HG03066 (cell line): ENCODE results near the gene PRKCH.

Source experiments
- ATAC-seq: cut with Tn5 transposase; IDR thresholded peaks from one replicate; pipeline ENCODE4 v1.9.1; 2021; ENCODE audit warnings: low read depth; ENCODE audit not compliant: unreplicated experiment

PRKCH gene

DNA sequence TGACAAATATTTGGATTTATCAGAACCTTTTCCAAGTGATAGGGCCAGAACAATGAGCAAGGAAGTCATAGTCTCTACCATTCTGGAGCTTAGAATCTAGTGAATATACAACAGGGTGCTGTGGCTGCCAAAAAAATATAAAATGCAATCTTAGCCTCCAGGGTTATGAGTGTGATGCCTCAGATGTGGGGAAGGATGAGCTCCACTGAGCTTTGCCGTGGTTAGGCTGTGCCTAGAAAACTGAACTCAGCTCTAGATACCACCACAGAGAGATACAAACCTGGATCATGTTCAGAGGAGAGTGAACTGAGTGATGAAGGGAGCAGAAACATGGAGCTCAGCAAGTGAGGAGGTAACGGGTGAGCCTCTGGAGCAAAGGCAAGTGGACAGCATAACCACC lies 235.9 kb downstream of the PRKCH start:
- no peak for ATAC-seq

DNA sequence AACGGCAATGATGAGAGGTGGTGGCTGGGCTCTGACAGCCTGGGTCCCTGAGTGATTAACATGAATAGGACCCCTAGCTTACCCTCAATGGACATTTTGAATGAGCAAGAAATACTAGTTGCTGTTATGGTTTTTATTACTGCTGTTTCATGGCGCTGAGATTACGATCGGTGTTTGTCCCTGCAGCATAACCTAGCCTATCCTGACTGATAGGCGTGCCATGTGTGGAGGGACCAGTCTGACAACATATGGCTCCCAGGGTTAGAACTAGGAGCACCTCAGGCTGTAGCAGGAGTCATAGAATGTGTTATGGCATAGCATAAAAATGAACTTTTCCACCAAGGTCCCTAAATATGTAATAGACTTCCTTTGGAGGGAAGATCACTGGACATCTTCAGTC lies 236.5 kb downstream of the PRKCH start:
- ATAC-seq: no peak

DNA sequence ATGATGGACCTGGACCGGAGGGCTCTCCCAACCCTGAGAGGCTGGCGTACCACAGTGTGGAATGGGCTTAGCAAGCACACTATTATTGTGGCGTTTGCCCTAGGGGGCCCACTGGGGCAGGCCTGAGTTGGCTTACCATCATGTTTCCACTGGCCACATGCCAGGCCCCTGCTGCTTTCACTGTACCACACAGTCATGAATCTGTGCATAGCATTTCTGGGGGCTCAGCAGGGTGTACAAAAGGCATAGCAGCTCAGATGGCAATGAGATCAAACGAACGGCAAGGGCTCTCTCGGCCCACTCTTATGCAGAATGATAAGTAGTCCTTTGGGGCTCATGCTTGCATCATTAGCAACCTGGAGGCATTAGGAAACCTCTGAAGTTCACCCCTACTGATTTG lies 236.9 kb downstream of the PRKCH start:
- no peak for ATAC-seq

DNA sequence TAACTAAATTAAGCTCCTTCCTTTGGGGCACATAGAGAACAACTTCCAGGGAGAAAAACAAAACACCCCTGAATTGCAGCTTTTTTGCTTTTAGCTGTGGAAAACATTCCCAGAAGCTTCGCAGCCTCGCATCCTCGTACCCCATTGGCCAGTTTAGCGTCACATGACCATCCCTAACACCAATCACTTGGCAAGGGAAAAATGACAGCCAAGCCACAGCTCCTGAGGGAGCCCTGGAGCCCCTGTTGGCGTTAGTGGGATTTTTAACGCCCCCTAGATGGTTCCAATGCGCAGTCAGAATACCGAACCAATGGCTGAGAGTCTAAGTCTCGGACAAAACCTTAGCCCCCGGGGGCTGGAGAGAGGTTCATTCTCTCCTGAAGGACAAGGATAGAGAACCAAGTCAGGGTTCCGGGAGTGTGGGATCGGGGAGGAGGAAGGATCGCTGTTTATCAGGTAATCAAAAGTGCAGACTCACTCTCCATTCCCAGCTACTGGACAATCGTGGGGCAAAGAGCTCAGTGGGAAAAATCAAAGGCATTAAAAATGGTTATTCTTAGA lies 238.3 kb downstream of the PRKCH start:
- no peak for ATAC-seq

DNA sequence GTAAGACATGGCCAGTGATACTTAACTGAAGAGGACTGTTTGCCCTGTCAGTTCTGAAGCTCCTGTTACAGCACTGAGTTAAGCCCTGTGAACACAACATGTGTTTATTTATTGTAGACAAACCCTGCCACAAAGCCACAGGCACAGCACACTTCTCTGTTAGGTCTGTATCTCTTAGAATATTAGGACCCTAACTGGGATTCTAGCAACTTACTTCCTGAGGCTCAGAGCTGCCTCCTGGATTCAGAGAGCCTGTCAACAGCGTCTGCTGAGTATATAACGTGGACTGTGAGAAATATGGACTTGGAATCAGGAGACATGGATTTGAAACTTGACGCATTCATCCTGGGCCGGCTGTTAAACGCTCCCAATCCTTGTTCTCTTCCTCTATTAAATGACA lies 238.9 kb downstream of the PRKCH start:
- ATAC-seq: no peak

DNA sequence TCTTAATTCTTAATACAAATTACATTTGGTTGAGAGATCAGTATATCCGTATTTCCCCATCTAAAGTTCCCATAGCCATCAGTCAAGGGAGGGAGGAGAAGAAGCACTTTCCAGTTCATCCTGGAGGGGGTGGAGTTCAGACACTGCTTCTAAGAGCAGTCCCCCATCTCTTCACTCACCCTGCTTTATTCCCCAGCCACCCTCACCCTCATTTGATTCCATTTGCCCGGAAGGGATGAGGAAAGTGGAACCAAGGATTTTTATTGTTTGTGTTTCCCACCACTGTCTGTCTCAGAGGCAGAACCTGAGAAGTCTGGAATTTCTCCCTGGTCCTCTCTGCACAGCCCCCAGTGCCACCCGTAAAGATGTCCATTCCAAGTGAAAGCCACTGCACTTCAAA lies 239.7 kb downstream of the PRKCH start:
- ATAC-seq: no peak

DNA sequence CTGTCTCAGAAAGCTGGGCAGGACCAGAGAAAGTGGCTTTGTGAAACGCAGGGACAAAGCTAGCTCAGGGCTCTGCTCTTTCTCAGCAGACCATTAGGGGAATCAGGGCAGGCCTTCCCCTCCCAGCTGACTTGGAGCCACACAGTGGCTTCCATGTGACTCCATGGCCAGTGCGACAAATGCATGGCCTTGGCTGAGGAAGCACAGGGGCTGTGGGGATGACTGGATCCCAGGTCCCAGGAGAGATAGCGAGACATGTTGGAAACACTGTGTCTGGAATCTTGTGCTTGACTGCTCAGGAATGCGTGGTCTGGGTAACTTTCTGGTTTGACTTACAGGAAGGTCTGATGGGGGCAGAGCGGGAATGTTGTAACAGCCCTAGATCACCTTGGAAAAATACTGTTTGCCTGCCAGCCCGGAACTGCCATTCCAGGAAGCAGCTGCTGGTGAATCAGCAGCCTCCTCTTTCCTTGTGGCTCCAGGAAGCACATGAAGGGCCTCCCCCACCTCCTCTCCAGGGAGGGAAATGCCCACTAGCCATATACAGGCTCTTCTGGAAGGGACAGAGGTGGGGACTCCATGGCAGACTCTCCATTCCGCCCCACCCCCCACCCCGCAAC lies 240.4 kb downstream of the PRKCH start:
- ATAC-seq: no peak

DNA sequence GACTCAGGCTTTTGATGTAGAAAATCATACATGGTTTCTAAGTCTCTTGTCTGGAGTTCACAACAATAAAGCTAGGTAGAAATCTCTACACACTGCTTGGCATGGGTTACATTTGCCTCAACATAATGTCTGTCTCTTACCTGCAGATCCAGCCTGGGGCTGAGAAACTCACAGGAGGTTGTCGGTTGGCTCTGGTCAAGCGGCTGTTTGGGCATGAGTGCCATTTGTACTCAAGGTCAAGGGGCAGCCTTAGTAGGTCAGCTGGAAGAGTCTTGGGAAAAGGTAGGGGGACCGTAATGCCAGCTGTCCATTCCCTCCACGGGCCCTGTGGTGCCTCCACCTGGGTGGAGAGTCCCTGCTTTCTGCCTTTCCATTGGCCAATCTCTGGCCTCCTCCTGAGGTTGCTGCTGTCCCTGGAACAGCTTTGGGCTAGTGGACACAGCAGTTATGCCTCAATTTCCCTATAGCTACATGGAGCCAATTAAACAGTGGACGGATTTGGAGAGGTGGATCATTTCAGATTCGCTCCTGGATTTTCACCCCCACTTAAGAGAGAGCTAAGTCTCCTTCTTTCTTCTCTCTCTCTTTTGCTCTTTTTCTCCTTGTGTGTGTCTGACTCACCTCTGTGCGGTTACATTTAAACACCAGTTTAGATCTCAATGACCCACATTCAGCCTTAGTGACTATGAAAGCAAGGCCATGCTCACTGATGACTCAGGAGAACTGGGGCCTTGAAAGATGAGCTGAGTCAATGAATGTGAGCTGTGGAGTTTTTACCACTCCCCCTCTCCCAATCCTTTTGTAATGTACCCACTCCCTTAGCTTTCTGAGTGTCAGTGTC lies 241.2 kb downstream of the PRKCH start:
- no peak for ATAC-seq

DNA sequence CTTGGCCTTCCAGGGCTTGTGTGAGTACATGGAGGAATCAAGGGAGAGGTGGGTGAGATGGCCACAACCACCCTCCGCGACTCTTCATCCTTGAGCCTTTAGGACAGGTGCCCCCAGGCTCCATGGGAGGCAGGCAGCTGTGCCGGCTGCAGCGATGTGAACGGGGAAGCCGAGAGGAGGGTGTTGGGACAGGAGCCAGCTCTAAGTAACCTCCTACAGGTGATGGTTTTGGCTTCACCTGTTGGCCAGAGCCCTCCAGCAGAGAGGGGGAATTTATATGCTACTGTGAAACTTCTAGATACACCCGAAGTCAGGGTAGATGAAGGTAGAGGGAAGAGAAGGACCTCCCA lies 241.8 kb downstream of the PRKCH start:
- no peak for ATAC-seq

DNA sequence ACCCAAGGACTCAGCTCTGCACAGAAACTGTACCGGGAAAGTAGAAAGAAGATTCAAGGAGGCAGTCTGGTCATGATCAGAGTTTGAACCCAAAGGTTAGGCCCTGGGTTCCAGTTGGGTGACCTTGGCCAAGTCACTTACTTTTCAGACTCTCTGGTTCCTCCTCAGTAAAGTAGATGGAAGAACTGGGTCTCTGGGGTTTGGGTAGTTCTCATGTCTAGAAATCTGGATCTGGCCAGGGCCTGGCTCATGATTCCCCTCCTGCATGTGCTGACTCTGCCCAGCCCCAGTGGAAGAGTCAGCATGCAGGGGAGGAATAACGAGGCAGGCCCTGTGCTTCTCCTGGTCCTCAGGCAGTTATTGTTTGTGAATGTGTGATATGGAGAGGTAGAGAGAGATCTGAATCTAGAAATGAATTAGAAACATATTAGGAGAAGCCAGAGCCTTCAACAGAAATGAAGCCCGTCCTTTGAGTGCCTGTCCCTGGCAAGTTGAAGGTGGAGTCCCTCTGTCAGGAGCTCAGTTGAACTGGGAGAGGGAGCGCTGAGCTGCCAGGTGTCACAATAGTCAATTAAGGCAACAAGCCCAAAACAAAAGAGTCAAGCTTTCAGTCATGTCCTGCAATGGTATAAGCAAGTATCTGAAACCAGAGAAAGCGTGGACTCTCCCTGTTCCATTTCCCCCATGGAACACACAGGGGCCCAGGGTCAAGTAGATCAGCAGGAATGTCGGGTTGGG lies 242.7 kb downstream of the PRKCH start:
- no peak for ATAC-seq

DNA sequence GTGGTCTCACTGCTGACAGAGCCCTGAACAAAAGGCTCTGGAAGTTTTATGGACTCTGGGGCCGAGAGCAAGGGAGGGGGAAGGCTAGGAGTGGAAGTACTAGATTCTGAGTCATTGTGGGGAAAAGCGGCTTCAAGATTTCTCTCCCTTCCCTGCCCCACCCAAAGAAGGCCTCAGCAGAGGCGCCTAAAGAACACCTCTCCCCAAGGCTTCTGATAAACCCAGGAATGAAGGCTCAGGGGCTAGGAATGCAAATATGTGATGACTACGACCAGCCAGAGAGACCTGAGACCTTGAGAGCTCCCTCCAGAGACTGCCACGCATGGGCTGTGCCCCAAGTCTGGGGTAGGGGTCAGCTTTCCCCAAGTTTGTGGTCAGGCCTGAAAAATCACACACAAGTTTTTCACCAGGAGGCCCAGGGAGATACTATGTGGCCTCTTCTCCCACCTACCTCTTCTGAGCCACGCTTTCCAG lies 243.3 kb downstream of the PRKCH start:
- ATAC-seq: no peak

DNA sequence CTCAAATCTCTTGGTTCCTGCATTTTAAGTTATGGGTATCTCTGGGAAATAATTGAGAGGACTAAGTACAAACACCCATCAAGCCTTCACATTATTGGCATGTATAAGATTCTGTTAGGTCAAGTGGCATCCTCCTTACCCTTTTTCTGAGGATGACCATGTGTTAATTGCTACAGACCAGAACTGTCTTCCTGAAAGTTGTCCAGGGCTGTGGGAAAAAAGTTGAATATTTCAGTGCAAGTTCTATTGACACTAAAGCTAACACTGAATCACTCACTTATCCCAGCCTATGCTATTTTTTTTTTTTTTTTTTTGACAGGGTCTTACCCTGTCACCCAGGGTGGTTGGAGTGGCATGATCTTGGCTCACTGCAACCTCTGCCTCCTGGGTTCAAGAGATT lies 243.8 kb downstream of the PRKCH start:
- ATAC-seq: no peak

DNA sequence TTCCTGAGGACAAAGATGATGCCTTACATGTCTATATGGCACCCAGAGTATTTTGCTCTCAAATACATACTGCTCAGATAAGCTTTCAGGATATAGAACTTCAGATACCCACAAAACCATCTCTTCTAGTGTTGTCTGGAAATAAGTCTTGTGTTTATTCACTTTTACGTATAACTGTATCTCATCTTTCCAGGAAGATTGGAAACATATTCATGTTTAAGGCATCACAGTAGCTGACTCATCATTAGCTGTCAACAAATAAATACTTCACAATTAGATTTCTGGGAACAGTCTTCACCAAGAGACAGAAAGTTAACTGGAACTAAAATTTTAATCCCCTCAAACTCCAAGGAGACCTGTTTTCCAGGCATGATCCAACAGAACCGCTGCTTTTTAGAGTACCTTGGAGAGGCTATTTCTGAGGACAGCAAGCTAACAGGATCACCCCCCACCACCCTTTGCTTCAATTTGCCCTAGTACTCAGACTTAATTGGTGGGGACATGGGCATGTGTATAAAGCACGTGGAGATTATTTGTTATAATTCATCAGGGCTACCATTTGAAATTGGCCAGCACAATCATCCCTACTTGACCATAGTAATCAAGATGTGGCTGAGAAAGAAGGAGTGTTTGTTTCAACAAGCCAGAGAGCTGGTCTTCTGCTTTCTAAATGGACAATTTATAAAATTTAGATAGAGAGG lies 244.6 kb downstream of the PRKCH start:
- ATAC-seq: no peak

DNA sequence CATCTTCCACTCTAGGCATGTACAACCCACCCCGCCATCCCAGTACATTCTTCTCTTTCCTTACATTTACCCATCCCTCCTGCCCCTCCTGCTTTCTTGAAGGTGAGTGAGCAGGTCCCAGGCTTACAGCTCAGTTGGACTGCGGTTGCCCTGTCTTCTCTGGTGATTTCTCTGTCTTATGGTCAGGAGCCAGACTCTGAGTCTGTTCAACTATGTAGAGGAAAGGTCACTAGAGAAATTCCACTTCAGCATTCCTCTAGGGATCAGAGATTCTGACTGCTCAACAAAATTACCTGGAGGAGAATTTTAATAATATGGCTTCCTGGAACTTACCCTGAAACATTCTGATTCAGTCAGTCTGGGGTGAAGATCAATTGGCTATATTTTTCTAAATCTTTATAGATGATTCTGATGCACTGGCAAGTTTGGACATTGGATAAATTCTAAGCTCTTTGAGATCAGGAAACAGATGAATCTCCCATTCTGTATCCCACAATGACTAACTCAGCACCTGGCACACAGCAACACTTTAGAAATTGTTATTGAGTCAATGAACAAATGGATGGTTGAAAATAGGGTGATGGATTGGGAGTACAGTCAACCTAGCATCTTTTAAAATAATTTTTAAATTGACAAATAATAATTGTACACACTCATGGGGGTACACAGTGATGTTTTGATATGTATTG lies 245.3 kb downstream of the PRKCH start:
- ATAC-seq: no peak

DNA sequence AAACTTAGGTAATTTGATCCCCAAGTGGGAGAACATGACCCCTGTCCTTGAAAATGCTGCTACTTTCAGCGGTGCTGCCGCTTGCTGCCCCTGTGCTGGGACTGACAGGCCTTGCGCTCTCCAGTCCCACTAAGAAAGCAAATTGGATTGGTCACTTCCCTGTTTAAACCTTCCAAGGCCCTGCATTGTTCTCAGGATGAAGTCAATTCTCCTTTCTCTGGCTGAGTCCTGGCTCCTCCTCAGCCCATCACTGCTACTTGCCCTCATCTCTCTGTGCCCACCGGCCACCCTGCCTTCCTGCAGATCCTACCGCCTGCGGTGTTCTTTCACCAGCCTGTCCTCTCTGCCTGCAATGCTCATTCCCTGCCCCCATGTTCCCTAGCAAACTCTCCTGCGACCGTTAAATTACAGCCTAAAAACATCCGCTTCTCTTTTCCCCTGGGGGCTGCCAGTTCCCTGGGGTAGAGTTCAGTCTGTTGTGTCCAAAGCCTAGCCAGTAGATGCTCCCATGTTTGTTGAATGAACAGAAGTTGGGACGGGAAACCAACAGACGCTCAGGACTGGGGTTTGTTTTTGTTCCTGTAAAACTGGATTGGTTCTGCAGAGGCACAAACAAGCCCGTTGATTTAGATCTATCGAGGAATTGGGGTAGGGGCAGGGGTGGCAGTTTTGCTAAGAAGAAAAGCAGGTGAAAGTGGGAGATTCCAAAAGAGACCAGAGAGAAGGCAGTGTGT lies 246.6 kb downstream of the PRKCH start:
- no peak for ATAC-seq

DNA sequence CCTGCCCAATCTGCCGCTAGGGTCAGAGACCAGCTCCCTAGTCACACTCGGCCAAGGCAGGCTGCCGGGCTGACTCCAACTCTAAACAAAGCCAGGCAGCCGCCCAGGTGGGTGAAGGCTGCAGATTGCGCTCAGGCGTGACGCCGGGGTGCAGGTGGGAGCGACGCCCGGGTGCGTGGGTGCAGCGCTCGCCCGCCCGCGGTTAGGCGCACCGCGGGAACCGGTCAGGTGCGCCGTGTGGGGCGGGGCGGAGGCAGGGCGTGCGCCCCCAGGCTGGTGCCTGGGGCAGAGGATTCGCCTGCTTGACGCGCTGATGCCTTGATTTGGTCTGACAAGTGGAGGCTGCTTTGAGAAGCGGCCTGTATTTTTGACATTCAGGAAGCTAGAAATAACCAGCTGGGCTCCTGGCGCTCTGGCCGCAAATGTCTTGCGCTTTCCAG lies 247.2 kb downstream of the PRKCH start:
- ATAC-seq: peak; percentile 84

DNA sequence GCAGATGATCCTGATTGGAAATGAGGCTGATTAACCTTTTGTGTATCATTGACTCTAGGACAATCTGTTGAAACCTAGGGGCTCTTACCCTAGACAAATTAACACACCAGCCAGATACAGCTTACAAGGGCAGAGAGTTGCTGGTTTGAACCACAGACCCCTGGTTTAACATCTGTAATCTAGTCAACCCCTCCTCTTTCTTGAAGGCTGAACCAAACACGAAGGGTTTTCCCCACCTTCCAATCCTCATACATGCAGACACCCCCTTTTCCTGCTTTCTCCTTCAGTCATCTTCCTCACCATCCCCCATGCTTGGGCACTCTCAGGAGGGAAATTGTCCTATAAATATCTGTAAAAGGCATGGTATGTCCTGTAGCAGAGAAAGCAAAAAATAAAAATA lies 247.9 kb downstream of the PRKCH start:
- ATAC-seq: no peak

DNA sequence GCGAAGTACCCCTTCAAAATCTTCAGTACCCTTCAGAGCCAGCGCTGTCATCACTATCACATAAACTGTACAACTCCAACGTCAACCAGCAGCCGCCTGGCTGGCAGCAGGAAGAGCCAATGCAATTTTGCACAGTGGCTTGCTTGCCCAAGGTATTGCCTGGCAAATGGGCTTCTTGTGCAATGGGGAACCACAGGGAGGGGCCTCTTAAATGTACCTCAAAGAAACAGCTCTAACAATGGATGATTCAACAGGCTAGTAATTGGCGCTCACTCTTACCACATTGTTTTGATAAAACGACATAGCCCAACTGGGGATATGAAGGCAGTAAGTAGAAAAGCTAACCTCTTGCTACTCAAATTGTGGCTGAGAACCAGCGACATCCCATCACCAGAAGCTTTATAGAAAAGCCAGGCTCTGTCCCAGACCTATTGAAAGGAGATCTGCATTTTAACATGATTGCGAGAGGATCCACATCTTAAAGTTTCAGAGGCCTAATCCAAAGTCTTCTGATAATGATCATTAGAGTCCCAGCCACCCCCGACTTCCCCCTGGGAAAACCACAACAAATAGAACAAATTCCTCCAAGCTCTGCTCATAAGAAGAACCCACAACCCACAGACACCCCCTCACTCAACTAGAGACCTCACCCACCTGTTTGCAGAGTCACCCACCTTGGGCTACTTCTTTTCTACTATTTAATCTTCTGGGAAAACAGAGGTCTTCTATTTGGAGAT lies 248.6 kb downstream of the PRKCH start:
- ATAC-seq: no peak
